AG08395 (cell line): ENCODE data around the gene PTPN18.

ENCODE experiments used
- DNase-seq: peaks from one replicate; pipeline ENCODE4 v3.0.0; 2012; ENCODE audit warnings: mixed read lengths, low spot score

The PTPN18 gene

GRCh38 chr2:130339885-130340745 lies 15.7 kb upstream of the PTPN18 start:
- DNase-seq, result no peak

GRCh38 chr2:130341562-130342019 lies 14.3 kb upstream of the PTPN18 start:
- peak; percentile 5 for DNase-seq

- DNase-seq, result peak; percentile 95
These were observed 13.8 kb upstream of the PTPN18 start for GRCh38 chr2:130342020-130342532.

GRCh38 chr2:130342533-130343275 lies 13.2 kb upstream of the PTPN18 start, which contains the start of gene IMP4:
Gene IMP4, plus strand, starts transcription at chr2:130342897. Its CDS starts 36 bp downstream, at chr2:130342933.
- DNase-seq, result peak; percentile 95

GRCh38 chr2:130344578-130344977 lies 11.3 kb upstream of the PTPN18 start:
- no peak for DNase-seq

- DNase-seq, result no peak
These were observed 10.8 kb upstream of the PTPN18 start for GRCh38 chr2:130345091-130345490.

GRCh38 chr2:130345611-130346010 lies 10.2 kb upstream of the PTPN18 start:
- DNase-seq, result no peak

- DNase-seq, result no peak
These were observed 9.7 kb upstream of the PTPN18 start for GRCh38 chr2:130346041-130346740.

- DNase-seq, result no peak
These were observed 9.2 kb upstream of the PTPN18 start for GRCh38 chr2:130346741-130347066.

GRCh38 chr2:130347220-130347925 lies 8.5 kb upstream of the PTPN18 start:
- DNase-seq, result no peak

GRCh38 chr2:130349174-130349573 lies 6.7 kb upstream of the PTPN18 start:
- no peak for DNase-seq

- DNase-seq, result no peak
These were observed 4.1 kb upstream of the PTPN18 start for GRCh38 chr2:130351711-130352110.

- no peak for DNase-seq
These were observed 3.6 kb upstream of the PTPN18 start for GRCh38 chr2:130352237-130352636.

- DNase-seq, result no peak
These were observed 2.3 kb upstream of the PTPN18 start for GRCh38 chr2:130353291-130354138.

GRCh38 chr2:130354139-130354428 lies 1.8 kb upstream of the PTPN18 start:
- DNase-seq, result no peak

- DNase-seq, result no peak
These were observed 681 bp upstream of the PTPN18 start for GRCh38 chr2:130355172-130355577.

- no peak for DNase-seq
These were observed 2.0 kb downstream of the PTPN18 start for GRCh38 chr2:130357864-130358263.

- no peak for DNase-seq
These were observed 2.8 kb downstream of the PTPN18 start for GRCh38 chr2:130358420-130359350.

GRCh38 chr2:130359466-130359865 lies 3.6 kb downstream of the PTPN18 start:
- no peak for DNase-seq

- no peak for DNase-seq
These were observed 7.6 kb downstream of the PTPN18 start for GRCh38 chr2:130363479-130363878.
